ENCODE data around the gene ADGRA1. TPM values are rescaled to one million over a fixed set of nuclear protein-coding genes. Genes with fewer than 3 reads are reported as not detected.

Gene ADGRA1
- total and polyA plus RNA-seq, 2 of the 8 experiments (the other 6 are each of a cell fraction or from before 2014, with no cell fraction given), result 0.17 to 0.21 TPM

GRCh38 chr10:133139551-133140065 is 51.9 kb downstream of the ADGRA1 start:
- Histone ChIP-seq H3K79me1 (ENCODE audit: low read depth, low read length) (no peaks in the 10 kb centered on the region), H2BK5ac (ENCODE audit: low read depth, low read length) (no peak overlapping the region), H4K8ac (ENCODE audit: extremely low read depth, insufficient read depth, low read length) (no peak overlapping the region; the same call in 1 of the 2 replicates), H4K5ac (ENCODE audit: insufficient read length, low read depth, low read length) (no peak overlapping the region), H3K23me2 (ENCODE audit: low read depth, low read length) (no peaks in the 10 kb centered on the region), H3K27ac (ENCODE audit: low read depth, low read length) (no peak overlapping the region), H3K4me1 (replicated peaks in 1 of 4; ENCODE audit: control insufficient read depth in 3 of 4, insufficient read depth in 4 of 4, low read length in 3 of 4) (peaks cover 0 to 3% (median 2%) of the 10 kb centered on the region in 4 experiments; a peak in 6 of 7 replicates), H3K18ac (ENCODE audit: extremely low read depth, low read length) (no peak overlapping the region), H4K91ac (replicated peaks; ENCODE audit: insufficient read length, low read length) (peak overlapping the region; percentile 65), H3K23ac (ENCODE audit: insufficient read length) (no peak overlapping the region), H4K20me1 (replicated peaks in 1 of 2; ENCODE audit: control insufficient read depth in 1 of 2, insufficient read depth in 2 of 2, low read length in 2 of 2) (no peaks in the 10 kb centered on the region), H3K27me3 (replicated peaks in 1 of 4; ENCODE audit: control insufficient read depth in 3 of 4, extremely low read depth in 1 of 4, insufficient read depth in 3 of 4, low read length in 3 of 4) (no peaks in the 10 kb centered on the region), H3K9me3 (ENCODE audit: insufficient read depth in 2 of 2, low read depth in 1 of 2, low read length in 1 of 2) (no peaks in the 10 kb centered on the region), H3K4me2 (ENCODE audit: insufficient read depth in 1 of 2, low read depth in 2 of 2, low read length in 2 of 2) (no peak overlapping the region), H3K79me2 (ENCODE audit: control insufficient read depth in 1 of 2, insufficient read depth in 2 of 2, low read length in 2 of 2) (no peaks in the 10 kb centered on the region), H3K14ac (ENCODE audit: insufficient read length) (no peak overlapping the region), H2BK120ac (replicated peaks; ENCODE audit: low read depth, low read length) (no peak overlapping the region), H3K4ac (replicated peaks; ENCODE audit: insufficient read length, low read depth, low read length) (no peak overlapping the region), H3K4me3 (ENCODE audit: extremely low read depth in 1 of 4, insufficient read depth in 2 of 4, low read depth in 3 of 4, low read length in 4 of 4) (no peak overlapping the region), H3K9ac (replicated peaks in 1 of 4; ENCODE audit: extremely low read depth in 1 of 4, low read depth in 3 of 4, low read length in 3 of 4) (no peak overlapping the region), H2AK5ac (ENCODE audit: low read depth, low read length) (no peak overlapping the region), H2BK12ac (ENCODE audit: low read depth, low read length) (no peak overlapping the region), H3K56ac (replicated peaks; ENCODE audit: insufficient read length, low read depth, low read length) (no peak overlapping the region), H2BK15ac (ENCODE audit: low read length) (no peak overlapping the region), H3K36me3 (ENCODE audit: control insufficient read depth in 2 of 4, insufficient read depth in 4 of 4, low read length in 3 of 4) (no peaks in the 10 kb centered on the region), H2BK20ac (ENCODE audit: low read length) (no peak overlapping the region), H2AFZ (ENCODE audit: low read length) (no peak overlapping the region)
- ChIA-PET POLR2A (ENCODE audit: partially characterized antibody) (interaction anchor here (0.8 kb wide), 1 partner anchor 20 kb away, joined by 3 read pairs; the partner anchor contains the start of gene KNDC1), CTCF (ENCODE audit: partially characterized antibody) (interaction anchor here (1.2 to 6.3 kb wide), 2 partner anchors 14 to 57 kb away, joined by 3 to 40 read pairs; no protein-coding TSS in a partner anchor)
- no peak for TF ChIP-seq SP4 (IDR thresholded peaks at IDR 0.05; ENCODE audit: low read length)
- TF ChIP-seq SIX5 (IDR thresholded peaks at IDR 0.05; ENCODE audit: low read depth, low read length), result no peak
- no peak for TF ChIP-seq GABPA (IDR thresholded peaks at IDR 0.05; ENCODE audit: borderline replicate concordance, insufficient read depth, low read length)
- TF ChIP-seq RFX5 (IDR thresholded peaks at IDR 0.05; ENCODE audit: borderline replicate concordance, low read depth, low read length), result no peak
- no peak for TF ChIP-seq YY1 (IDR thresholded peaks at IDR 0.05; ENCODE audit: low read depth, low read length)
- TF ChIP-seq EZH2 (IDR thresholded peaks at IDR 0.05; ENCODE audit: low read depth, low read length, severe bottlenecking), result no peak
- no peak for TF ChIP-seq BACH1 (IDR thresholded peaks at IDR 0.05; ENCODE audit: low read length)
- 91% methylated on average over 7 of the region's 17 CpGs; no CpG with 5 or more reads in 1 of the 2 experiments for WGBS, 2 experiments (ENCODE audit: extremely low coverage in 1 of 2, insufficient coverage in 1 of 2, insufficient read length in 1 of 2, insufficient replicate concordance in 2 of 2, low coverage in 1 of 2, low lambda C conversion rate in 2 of 2, missing lambda C conversion rate in 1 of 2)
- FAIRE-seq (no peak), DNase-seq (ENCODE audit: low read depth in 1 of 2, low spot score in 2 of 2) (peak in 1 of 2 experiments; percentile 56)
